ENCODE data around the gene C1orf52. TPM values are rescaled to one million over a fixed set of nuclear protein-coding genes. Genes with fewer than 3 reads are reported as not detected.

C1orf52 gene
- polyA plus RNA-seq, 2 of the 4 experiments (the other 2 are of a cell fraction), result 12.2 to 22.4 TPM

GRCh38 chr1:85268801-85269585, 9.5 kb upstream of the C1orf52 start:
- no peak overlapping the region for H3K27ac ChIP-seq
- DNase-seq (ENCODE audit: low read depth in 1 of 2, low spot score in 1 of 2) (no peak), ATAC-seq (no peak), FAIRE-seq (no peak)
- H3K9me3 ChIP-seq, result no peaks in the 10 kb centered on the region
- 90% methylated on average over 5 of the region's 5 CpGs for WGBS (ENCODE audit: missing lambda C conversion rate)
- TF ChIP-seq EHMT2 (IDR thresholded peaks at IDR 0.05; ENCODE audit: low read depth) (no peak), MAFK (IDR thresholded peaks at IDR 0.05; ENCODE audit: partially characterized antibody) (peak; percentile 68)
- ChIA-PET CTCF (interaction anchor here (1.8 kb wide), 1 partner anchor 10 kb away, joined by 10 read pairs; the partner anchor contains the start of gene C1orf52), POLR2A (no interaction called here)
- H3K4me3 ChIP-seq, result no peak overlapping the region
- peaks cover 9% of the 10 kb centered on the region; the same call in 1 of the 3 replicates for H3K4me1 ChIP-seq
- H3K4me2 ChIP-seq, result no peak overlapping the region

- WGBS (ENCODE audit: missing lambda C conversion rate), result 97% methylated on average over 2 of the region's 2 CpGs
Measured at GRCh38 chr1:85267313-85267712, 7.9 kb upstream of the C1orf52 start.

DNA sequence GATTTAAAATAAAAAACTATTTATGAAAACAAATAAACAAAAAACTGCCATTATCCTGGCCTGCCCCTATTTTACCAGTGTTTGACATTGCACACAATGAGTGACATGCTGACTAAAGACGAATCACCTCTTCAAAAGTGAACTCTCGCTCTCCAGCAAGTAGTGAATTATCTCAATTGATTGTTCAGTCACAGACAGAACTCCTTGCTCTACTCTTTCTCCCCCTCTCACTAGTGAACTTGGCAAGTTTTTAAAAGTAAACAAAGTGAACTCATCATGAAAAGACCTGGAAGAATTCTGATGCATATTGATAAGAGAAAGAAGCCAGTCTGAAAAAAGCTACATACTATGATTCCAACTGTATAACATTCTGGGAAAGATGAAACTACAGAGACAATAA, 4.7 kb upstream of the C1orf52 start:
- Histone ChIP-seq H3K27ac (no peak overlapping the region), H3K4me2 (no peak overlapping the region), H3K4me1 (0 out of 3 replicates have a peak, but pooled peaks cover 3% of the 10 kb centered on the region), H3K4me3 (no peak overlapping the region), H3K9me3 (peaks cover 5% of the 10 kb centered on the region; the same call in 2 of the 3 replicates)
- TF ChIP-seq, protein P1, sequence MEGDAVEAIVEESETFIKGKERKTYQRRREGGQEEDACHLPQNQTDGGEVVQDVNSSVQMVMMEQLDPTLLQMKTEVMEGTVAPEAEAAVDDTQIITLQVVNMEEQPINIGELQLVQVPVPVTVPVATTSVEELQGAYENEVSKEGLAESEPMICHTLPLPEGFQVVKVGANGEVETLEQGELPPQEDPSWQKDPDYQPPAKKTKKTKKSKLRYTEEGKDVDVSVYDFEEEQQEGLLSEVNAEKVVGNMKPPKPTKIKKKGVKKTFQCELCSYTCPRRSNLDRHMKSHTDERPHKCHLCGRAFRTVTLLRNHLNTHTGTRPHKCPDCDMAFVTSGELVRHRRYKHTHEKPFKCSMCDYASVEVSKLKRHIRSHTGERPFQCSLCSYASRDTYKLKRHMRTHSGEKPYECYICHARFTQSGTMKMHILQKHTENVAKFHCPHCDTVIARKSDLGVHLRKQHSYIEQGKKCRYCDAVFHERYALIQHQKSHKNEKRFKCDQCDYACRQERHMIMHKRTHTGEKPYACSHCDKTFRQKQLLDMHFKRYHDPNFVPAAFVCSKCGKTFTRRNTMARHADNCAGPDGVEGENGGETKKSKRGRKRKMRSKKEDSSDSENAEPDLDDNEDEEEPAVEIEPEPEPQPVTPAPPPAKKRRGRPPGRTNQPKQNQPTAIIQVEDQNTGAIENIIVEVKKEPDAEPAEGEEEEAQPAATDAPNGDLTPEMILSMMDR (IDR thresholded peaks at IDR 0.05), result no peak
- TF ChIP-seq, protein P2, sequence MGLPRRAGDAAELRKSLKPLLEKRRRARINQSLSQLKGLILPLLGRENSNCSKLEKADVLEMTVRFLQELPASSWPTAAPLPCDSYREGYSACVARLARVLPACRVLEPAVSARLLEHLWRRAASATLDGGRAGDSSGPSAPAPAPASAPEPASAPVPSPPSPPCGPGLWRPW (IDR thresholded peaks at IDR 0.05), result no peak
- TF ChIP-seq MYC (IDR thresholded peaks at IDR 0.05; ENCODE audit: borderline replicate concordance, low read length) (no peak), POLR2A (IDR thresholded peaks at IDR 0.05; ENCODE audit: low read length) (no peak), USF2 (IDR thresholded peaks at IDR 0.05) (no peak)
- CTCF ChIA-PET, result interaction anchor here (1.0 to 2.1 kb wide), 3 partner anchors 12 to 319 kb away, joined by 3 to 10 read pairs (median 4); partner anchors contain the start of gene BCL10
- 52% methylated on average over 2 of the region's 2 CpGs for WGBS (ENCODE audit: missing lambda C conversion rate)
- no peak for DNase-seq (ENCODE audit: low read depth in 1 of 2, low spot score in 1 of 2)
- ATAC-seq, result no peak
- no peak for FAIRE-seq
- POLR2A ChIA-PET, result no interaction called here

More at GRCh38 chr1:85267313-85267712, 7.9 kb upstream of the C1orf52 start:
- CTCF ChIA-PET, result no interaction called here
- Histone ChIP-seq H3K9me3 (peaks cover 4% of the 10 kb centered on the region; the same call in 1 of the 3 replicates), H3K4me2 (no peak overlapping the region), H3K27ac (no peak overlapping the region), H3K4me3 (no peak overlapping the region), H3K4me1 (0 out of 3 replicates have a peak, but pooled peaks cover 8% of the 10 kb centered on the region)
- ATAC-seq (no peak), FAIRE-seq (no peak), DNase-seq (ENCODE audit: low read depth in 1 of 2, low spot score in 1 of 2) (no peak)
- TF ChIP-seq, protein P3, sequence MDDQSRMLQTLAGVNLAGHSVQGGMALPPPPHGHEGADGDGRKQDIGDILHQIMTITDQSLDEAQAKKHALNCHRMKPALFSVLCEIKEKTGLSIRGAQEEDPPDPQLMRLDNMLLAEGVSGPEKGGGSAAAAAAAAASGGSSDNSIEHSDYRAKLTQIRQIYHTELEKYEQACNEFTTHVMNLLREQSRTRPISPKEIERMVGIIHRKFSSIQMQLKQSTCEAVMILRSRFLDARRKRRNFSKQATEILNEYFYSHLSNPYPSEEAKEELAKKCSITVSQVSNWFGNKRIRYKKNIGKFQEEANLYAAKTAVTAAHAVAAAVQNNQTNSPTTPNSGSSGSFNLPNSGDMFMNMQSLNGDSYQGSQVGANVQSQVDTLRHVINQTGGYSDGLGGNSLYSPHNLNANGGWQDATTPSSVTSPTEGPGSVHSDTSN (IDR thresholded peaks at IDR 0.05), result no peak
- TF ChIP-seq POLR2A (IDR thresholded peaks at IDR 0.05; ENCODE audit: low read length) (no peak), MYC (IDR thresholded peaks at IDR 0.05; ENCODE audit: borderline replicate concordance, low read length) (no peak), FOSB (CRISPR knock-in tag; IDR thresholded peaks at IDR 0.05) (no peak), HOXA7 (CRISPR knock-in tag; IDR thresholded peaks at IDR 0.05) (no peak), NPAS2 (CRISPR knock-in tag; IDR thresholded peaks at IDR 0.05; ENCODE audit: borderline replicate concordance) (no peak), ZFP36 (IDR thresholded peaks at IDR 0.05; ENCODE audit: borderline replicate concordance, partially characterized antibody) (no peak), CHD4 (IDR thresholded peaks at IDR 0.05; ENCODE audit: borderline replicate concordance) (no peak)
- TF ChIP-seq, protein P4, sequence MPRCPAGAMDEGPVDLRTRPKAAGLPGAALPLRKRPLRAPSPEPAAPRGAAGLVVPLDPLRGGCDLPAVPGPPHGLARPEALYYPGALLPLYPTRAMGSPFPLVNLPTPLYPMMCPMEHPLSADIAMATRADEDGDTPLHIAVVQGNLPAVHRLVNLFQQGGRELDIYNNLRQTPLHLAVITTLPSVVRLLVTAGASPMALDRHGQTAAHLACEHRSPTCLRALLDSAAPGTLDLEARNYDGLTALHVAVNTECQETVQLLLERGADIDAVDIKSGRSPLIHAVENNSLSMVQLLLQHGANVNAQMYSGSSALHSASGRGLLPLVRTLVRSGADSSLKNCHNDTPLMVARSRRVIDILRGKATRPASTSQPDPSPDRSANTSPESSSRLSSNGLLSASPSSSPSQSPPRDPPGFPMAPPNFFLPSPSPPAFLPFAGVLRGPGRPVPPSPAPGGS (IDR thresholded peaks at IDR 0.05), result no peak
- POLR2A ChIA-PET, result no interaction called here

Measured in A549 (cell line).